Parathyroid adenoma (tissue), 2 donors: ENCODE measurements around the gene CLEC9A.

Experiments
- H2AFZ ChIP-seq: fragments of 300-600 bp; sonication (generic); one replicate; pipeline ENCODE4 v1.7.0; 2017; ENCODE audit warnings: antibody characterized with exemption, mild to moderate bottlenecking
- H3K27ac ChIP-seq: fragments of 300-600 bp; sonication (generic); one replicate; pipeline ENCODE4 v1.7.0; 2017
- H3K27me3 ChIP-seq: fragments of 300-600 bp; sonication (generic); one replicate; pipeline ENCODE4 v1.7.0; 2017; ENCODE audit warnings: low read length; ENCODE audit not compliant: control insufficient read depth, insufficient read depth
- H3K36me3 ChIP-seq: fragments of 300-600 bp; sonication (generic); one replicate; pipeline ENCODE4 v1.7.0; 2017; ENCODE audit warnings: low read length; ENCODE audit not compliant: control insufficient read depth, insufficient read depth
- H3K4me1 ChIP-seq: fragments of 300-600 bp; sonication (generic); one replicate; pipeline ENCODE4 v1.7.0; 2017; ENCODE audit warnings: control low read depth
- H3K4me2 ChIP-seq: fragments of 300-600 bp; sonication (generic); one replicate; pipeline ENCODE4 v1.7.0; 2017; ENCODE audit warnings: low read length
- H3K4me3 ChIP-seq: fragments of 300-600 bp; sonication (generic); one replicate; pipeline ENCODE4 v1.7.0; 2017; ENCODE audit warnings: low read depth, low read length
- H3K79me2 ChIP-seq: fragments of 300-600 bp; sonication (generic); one replicate; pipeline ENCODE4 v1.7.0; 2017; ENCODE audit warnings: control low read depth
- H3K9ac ChIP-seq: fragments of 300-600 bp; sonication (generic); one replicate; pipeline ENCODE4 v1.7.0; 2017; ENCODE audit warnings: mild to moderate bottlenecking
- H3K9me3 ChIP-seq: fragments of 300-600 bp; sonication (generic); one replicate; pipeline ENCODE4 v1.7.0; 2017; ENCODE audit warnings: low read length; ENCODE audit not compliant: control insufficient read depth
- TF ChIP-seq, protein P1 (sequence below): fragments of 300-600 bp; sonication (generic); IDR thresholded peaks from one replicate; pipeline ENCODE4 v1.7.0; 2017; ENCODE audit warnings: antibody characterized with exemption, mild to moderate bottlenecking
- donor health status: primary hyperparathyroidism.

CLEC9A gene

DNA sequence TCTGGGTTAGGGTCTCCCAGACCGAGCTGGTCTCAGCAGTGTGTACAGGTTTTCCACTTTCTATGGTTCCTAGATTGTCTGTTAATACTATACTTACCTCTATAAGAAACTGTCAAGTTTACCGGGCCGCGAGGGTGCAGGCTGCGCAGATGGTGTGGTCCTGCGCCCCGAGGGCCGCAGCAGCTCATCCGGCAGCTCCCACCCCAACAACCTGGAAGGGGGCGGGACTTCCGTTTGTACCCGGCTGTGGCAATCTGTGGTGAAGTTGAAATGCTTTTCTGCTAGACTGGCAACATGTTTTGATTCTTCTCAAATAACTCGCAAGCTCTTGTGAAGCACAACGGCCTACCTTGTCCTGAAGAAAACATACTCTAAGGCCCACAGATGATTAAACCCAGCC, at the start of gene CLEC9A:
CLEC9A (plus strand) TSS at position 237 of the 400 bp plus-strand sequence. CDS start 22,006 bp downstream, outside the sequence.
- H3K36me3 ChIP-seq: no peaks in the 10 kb centered on the region
- H3K9ac ChIP-seq: no peak within 1 kb of the TSS
- no peaks in the 10 kb centered on the region for H3K4me1 ChIP-seq
- TF ChIP-seq, protein P1, sequence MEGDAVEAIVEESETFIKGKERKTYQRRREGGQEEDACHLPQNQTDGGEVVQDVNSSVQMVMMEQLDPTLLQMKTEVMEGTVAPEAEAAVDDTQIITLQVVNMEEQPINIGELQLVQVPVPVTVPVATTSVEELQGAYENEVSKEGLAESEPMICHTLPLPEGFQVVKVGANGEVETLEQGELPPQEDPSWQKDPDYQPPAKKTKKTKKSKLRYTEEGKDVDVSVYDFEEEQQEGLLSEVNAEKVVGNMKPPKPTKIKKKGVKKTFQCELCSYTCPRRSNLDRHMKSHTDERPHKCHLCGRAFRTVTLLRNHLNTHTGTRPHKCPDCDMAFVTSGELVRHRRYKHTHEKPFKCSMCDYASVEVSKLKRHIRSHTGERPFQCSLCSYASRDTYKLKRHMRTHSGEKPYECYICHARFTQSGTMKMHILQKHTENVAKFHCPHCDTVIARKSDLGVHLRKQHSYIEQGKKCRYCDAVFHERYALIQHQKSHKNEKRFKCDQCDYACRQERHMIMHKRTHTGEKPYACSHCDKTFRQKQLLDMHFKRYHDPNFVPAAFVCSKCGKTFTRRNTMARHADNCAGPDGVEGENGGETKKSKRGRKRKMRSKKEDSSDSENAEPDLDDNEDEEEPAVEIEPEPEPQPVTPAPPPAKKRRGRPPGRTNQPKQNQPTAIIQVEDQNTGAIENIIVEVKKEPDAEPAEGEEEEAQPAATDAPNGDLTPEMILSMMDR: no peak
- H3K27me3 ChIP-seq: no peaks in the 10 kb centered on the region
- H3K9me3 ChIP-seq: no peaks in the 10 kb centered on the region
- H3K4me2 ChIP-seq: no peak within 1 kb of the TSS
- H3K4me3 ChIP-seq: no peak within 1 kb of the TSS
- no peak within 1 kb of the TSS for H2AFZ ChIP-seq
- H3K27ac ChIP-seq: no peak within 1 kb of the TSS
- no peaks in the 10 kb centered on the region for H3K79me2 ChIP-seq

DNA sequence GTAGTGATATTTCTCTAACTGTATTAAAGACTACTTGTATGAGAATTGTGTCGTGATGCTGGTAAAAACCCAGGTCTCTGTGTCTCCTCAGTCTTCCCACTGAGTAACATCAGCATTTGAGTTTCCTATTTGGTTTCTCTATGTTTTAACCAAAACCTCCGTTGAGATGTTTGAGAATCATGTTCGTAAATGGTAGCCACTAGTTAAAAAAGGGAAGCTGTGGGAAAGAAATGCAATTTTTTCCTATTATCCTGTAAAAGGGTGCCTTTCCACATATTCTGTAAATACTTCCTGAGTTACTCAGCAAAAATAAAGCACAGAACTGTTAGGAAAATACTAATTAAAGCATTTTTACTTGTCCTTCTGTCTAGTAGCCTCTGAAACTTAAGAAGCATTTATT, 38.6 kb upstream of the CLEC9A start:
- Histone ChIP-seq H3K4me1 (no peaks in the 10 kb centered on the region), H3K9ac (no peak overlapping the region), H3K79me2 (no peaks in the 10 kb centered on the region), H3K27ac (no peak overlapping the region), H2AFZ (no peak overlapping the region), H3K36me3 (no peaks in the 10 kb centered on the region), H3K27me3 (no peaks in the 10 kb centered on the region), H3K9me3 (no peaks in the 10 kb centered on the region), H3K4me2 (no peak overlapping the region), H3K4me3 (no peak overlapping the region)
- TF ChIP-seq, protein P1: no peak

DNA sequence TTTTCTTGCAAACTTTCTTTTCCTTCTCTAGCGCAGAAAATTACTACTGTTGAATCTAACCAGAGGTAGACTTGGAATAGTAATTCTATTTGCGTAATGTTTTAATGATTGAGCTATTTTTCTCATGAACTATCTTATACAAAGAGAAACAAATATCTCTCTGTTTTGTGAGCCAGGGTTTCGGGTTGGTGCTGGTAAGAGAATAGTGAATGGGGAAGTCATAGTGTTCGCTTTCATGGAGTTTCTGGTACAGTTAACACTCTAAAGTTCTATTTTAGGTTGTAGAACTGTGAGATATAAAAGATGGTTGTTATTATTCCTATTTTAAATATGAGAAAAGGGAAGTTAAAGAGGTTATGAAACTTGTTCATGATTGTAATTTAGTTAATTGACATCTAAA, 38.2 kb upstream of the CLEC9A start:
- H3K4me3 ChIP-seq: no peak overlapping the region
- H3K9me3 ChIP-seq: no peaks in the 10 kb centered on the region
- H3K36me3 ChIP-seq: no peaks in the 10 kb centered on the region
- no peak overlapping the region for H3K27ac ChIP-seq
- no peak overlapping the region for H3K4me2 ChIP-seq
- H3K4me1 ChIP-seq: no peaks in the 10 kb centered on the region
- H3K9ac ChIP-seq: no peak overlapping the region
- no peaks in the 10 kb centered on the region for H3K79me2 ChIP-seq
- H2AFZ ChIP-seq: no peak overlapping the region
- TF ChIP-seq, protein P1: no peak
- no peaks in the 10 kb centered on the region for H3K27me3 ChIP-seq

DNA sequence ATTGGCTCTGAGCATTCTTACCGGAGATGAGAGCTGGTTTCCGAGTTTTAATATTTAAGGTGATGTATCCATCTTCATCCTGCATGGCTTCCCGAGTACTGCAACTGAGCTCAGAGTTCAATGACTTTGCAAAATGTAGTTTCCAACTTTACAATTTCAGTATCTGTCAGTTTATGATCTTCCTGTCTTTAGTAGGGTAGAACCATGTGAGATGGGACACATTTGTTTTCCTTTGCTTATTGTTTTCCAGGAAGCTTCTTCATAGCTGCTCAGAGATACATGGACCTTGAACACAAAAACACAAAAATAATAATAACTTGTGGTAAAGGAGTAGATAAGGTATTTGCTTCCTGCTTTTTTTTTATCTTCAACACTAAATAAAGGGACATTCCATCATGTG, 31.5 kb upstream of the CLEC9A start, which contains the start of gene CLEC1B:
CLEC1B (minus strand) TSS at position 106 of the 400 bp plus-strand sequence; CDS start at position 85, 21 bp downstream.
- no peak within 1 kb of the TSS for H3K4me2 ChIP-seq
- no peak within 1 kb of the TSS for H2AFZ ChIP-seq
- H3K27me3 ChIP-seq: no peaks in the 10 kb centered on the region
- TF ChIP-seq, protein P1: no peak
- H3K27ac ChIP-seq: no peak within 1 kb of the TSS
- H3K4me1 ChIP-seq: no peaks in the 10 kb centered on the region
- no peaks in the 10 kb centered on the region for H3K36me3 ChIP-seq
- H3K79me2 ChIP-seq: no peaks in the 10 kb centered on the region
- no peak within 1 kb of the TSS for H3K4me3 ChIP-seq
- H3K9ac ChIP-seq: no peak within 1 kb of the TSS
- no peaks in the 10 kb centered on the region for H3K9me3 ChIP-seq

DNA sequence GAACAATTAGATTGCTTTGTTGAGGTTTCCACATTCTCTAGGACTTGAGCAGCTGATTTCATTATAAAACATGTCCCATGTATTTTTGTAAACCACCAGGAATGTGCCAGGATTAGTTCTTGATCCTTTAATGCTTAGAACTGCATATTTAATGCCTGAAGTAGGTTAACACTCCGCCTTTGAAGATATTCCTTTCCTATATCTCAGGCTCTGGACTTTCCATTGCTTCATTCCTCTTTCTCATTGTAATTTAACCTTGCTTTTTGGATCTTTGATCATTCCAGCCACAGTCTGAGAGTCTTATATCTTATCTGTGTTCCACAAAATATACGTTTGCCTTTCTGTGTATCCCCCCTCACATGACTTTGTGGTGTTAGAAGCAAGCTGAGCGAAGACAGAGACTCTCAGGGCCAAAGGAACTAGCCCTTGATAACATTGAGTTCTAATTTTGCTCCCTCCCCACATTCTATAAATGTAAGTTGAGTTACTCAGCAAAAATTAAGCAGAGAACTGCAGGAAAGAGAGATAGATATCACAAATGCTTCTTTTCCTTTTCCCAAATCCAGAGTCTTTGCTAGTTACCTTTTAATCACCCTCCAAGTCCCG, 29.2 kb upstream of the CLEC9A start:
- H3K27me3 ChIP-seq: no peaks in the 10 kb centered on the region
- H3K4me1 ChIP-seq: no peaks in the 10 kb centered on the region
- H3K79me2 ChIP-seq: no peaks in the 10 kb centered on the region
- H3K9ac ChIP-seq: no peak overlapping the region
- H3K4me3 ChIP-seq: no peak overlapping the region
- no peaks in the 10 kb centered on the region for H3K36me3 ChIP-seq
- no peak overlapping the region for H3K4me2 ChIP-seq
- H3K9me3 ChIP-seq: no peaks in the 10 kb centered on the region
- H3K27ac ChIP-seq: no peak overlapping the region
- TF ChIP-seq, protein P1: no peak
- H2AFZ ChIP-seq: no peak overlapping the region
